PC-9 (cell line): ENCODE measurements around the gene RPS27A.
"Not testable (repeated sequence)": the region's sequence is repeated elsewhere in the genome, so short reads cannot be mapped to it uniquely, and the experiment has no call there.

Experiments used
- CTCF ChIP-seq: fragments of 200-600 bp; sonication (generic); conservative IDR thresholded peaks from 2 replicates; pipeline ENCODE4 v1.6.1; 2017; ENCODE audit warnings: mixed run types, antibody characterized with exemption, mild to moderate bottlenecking, moderate library complexity
- EZH2 ChIP-seq: fragments of 200-600 bp; sonication (generic); IDR thresholded peaks from 2 replicates; pipeline ENCODE4 v1.8.0; 2017; ENCODE audit warnings: antibody characterized with exemption, low read depth

- TF ChIP-seq CTCF, EZH2: not testable (repeated sequence)
These were observed 45.7 kb upstream of the RPS27A start for GRCh38 chr2:55186837-55187236.
